Right renal pelvis (tissue), 4 donors: ENCODE data around the gene RAB33A. TPM values are rescaled to one million over a fixed set of nuclear protein-coding genes. Genes with fewer than 3 reads are reported as not detected.

Source experiments
- DNase-seq, 4 donors: peaks; one replicate each; pipeline ENCODE4 v3.0.0-alpha.2; 2013; ENCODE audit warnings: low read depth in 4 of 4, low spot score in 3 of 4, missing footprints in 1 of 4
- polyA plus RNA-seq, 4 donors: library from polyadenylated mRNA; unstranded; fragments of 120-200 nt; gene quantifications; one replicate each; pipeline ENCODE4 v1.2.1, GENCODE V29; 2013; ENCODE audit not compliant: insufficient read length in 4 of 4

The RAB33A gene
- polyA plus RNA-seq: under 1 TPM; 0.33 to 0.71 (median 0.48) TPM

- DNase-seq: no peak
These were observed at the start of gene RAB33A for GRCh38 chrX:130171446-130172126. RAB33A (plus strand) TSS chrX:130171962; CDS start chrX:130172063, 101 bp downstream.

GRCh38 chrX:130124577-130124976, 47.2 kb upstream of the RAB33A start:
- DNase-seq: no peak

GRCh38 chrX:130125091-130125874, 46.5 kb upstream of the RAB33A start:
- no peak for DNase-seq

GRCh38 chrX:130130990-130131389, 40.8 kb upstream of the RAB33A start:
- no peak for DNase-seq

GRCh38 chrX:130136496-130136895, 35.3 kb upstream of the RAB33A start:
- DNase-seq: no peak

- no peak for DNase-seq
These were observed 34.8 kb upstream of the RAB33A start for GRCh38 chrX:130136961-130137360.

GRCh38 chrX:130139474-130140201, 32.1 kb upstream of the RAB33A start:
- no peak for DNase-seq

- DNase-seq: no peak
These were observed 27.3 kb upstream of the RAB33A start for GRCh38 chrX:130144509-130144908.

GRCh38 chrX:130145123-130145522, 26.6 kb upstream of the RAB33A start:
- DNase-seq: no peak

- no peak for DNase-seq
These were observed 24.1 kb upstream of the RAB33A start for GRCh38 chrX:130147631-130148030.

GRCh38 chrX:130155564-130155963, 16.2 kb upstream of the RAB33A start:
- no peak for DNase-seq

- DNase-seq: no peak
These were observed 13.5 kb upstream of the RAB33A start for GRCh38 chrX:130158311-130158710.

GRCh38 chrX:130159776-130160175, 12.0 kb upstream of the RAB33A start:
- DNase-seq: no peak

- no peak for DNase-seq
These were observed 9.5 kb upstream of the RAB33A start for GRCh38 chrX:130162094-130162735.

- no peak for DNase-seq
These were observed 8.4 kb upstream of the RAB33A start for GRCh38 chrX:130163398-130163797.

GRCh38 chrX:130165181-130165702, 6.5 kb upstream of the RAB33A start:
- no peak for DNase-seq

- peak; percentile 76 to 86 (median 84) for DNase-seq
These were observed 5.9 kb upstream of the RAB33A start, which contains the start of gene AIFM1 for GRCh38 chrX:130165703-130166502. AIFM1 (minus strand) TSS chrX:130165841; CDS start chrX:130165656, 185 bp downstream.

GRCh38 chrX:130166503-130166777, 5.3 kb upstream of the RAB33A start:
- no peak for DNase-seq

- DNase-seq: no peak
These were observed 4.7 kb upstream of the RAB33A start for GRCh38 chrX:130167040-130167439.
